Right forelimb (tissue), 1 donor: ENCODE measurements around the gene CEP95.
"Not testable (repeated sequence)": the region's sequence is repeated elsewhere in the genome, so short reads cannot be mapped to it uniquely, and the experiment has no call there.

Source experiments
- DNase-seq: peaks from one replicate; pipeline ENCODE4 v3.0.0-alpha.2; 2018

CEP95 gene

GRCh38 chr17:64506576-64507412 lies at the start of gene CEP95:
Gene CEP95 (plus strand): TSS chr17:64506977. CDS start chr17:64507098, 121 bp downstream.
- DNase-seq = no peak

- DNase-seq = no peak
Observed at GRCh38 chr17:64457156-64457555, 49.6 kb upstream of the CEP95 start.

GRCh38 chr17:64458756-64459155 lies 48.0 kb upstream of the CEP95 start:
- no peak for DNase-seq

GRCh38 chr17:64459284-64459747 lies 47.5 kb upstream of the CEP95 start:
- DNase-seq = no peak

GRCh38 chr17:64459818-64460217 lies 47.0 kb upstream of the CEP95 start:
- DNase-seq = not testable (repeated sequence)

- no peak for DNase-seq
Observed at GRCh38 chr17:64460955-64461354, 45.8 kb upstream of the CEP95 start.

- no peak for DNase-seq
Observed at GRCh38 chr17:64461788-64462187, 45.0 kb upstream of the CEP95 start.

- no peak for DNase-seq
Observed at GRCh38 chr17:64466019-64466735, 40.6 kb upstream of the CEP95 start.

GRCh38 chr17:64466834-64467233 lies 39.9 kb upstream of the CEP95 start:
- DNase-seq = not testable (repeated sequence)

GRCh38 chr17:64470625-64471024 lies 36.2 kb upstream of the CEP95 start:
- no peak for DNase-seq

- DNase-seq = no peak
Observed at GRCh38 chr17:64471440-64471839, 35.3 kb upstream of the CEP95 start.

GRCh38 chr17:64472564-64472963 lies 34.2 kb upstream of the CEP95 start:
- DNase-seq = no peak

GRCh38 chr17:64477849-64478248 lies 28.9 kb upstream of the CEP95 start:
- no peak for DNase-seq

- no peak for DNase-seq
Observed at GRCh38 chr17:64480951-64481350, 25.8 kb upstream of the CEP95 start.

- no peak for DNase-seq
Observed at GRCh38 chr17:64484380-64484779, 22.4 kb upstream of the CEP95 start.

- no peak for DNase-seq
Observed at GRCh38 chr17:64488301-64488700, 18.5 kb upstream of the CEP95 start.

- DNase-seq = no peak
Observed at GRCh38 chr17:64491034-64491860, 15.5 kb upstream of the CEP95 start.

GRCh38 chr17:64491994-64492393 lies 14.8 kb upstream of the CEP95 start:
- no peak for DNase-seq

- no peak for DNase-seq
Observed at GRCh38 chr17:64492481-64493109, 14.2 kb upstream of the CEP95 start.

GRCh38 chr17:64494121-64494520 lies 12.7 kb upstream of the CEP95 start:
- DNase-seq = no peak

GRCh38 chr17:64495300-64495699 lies 11.5 kb upstream of the CEP95 start:
- not testable (repeated sequence) for DNase-seq

- DNase-seq = no peak
Observed at GRCh38 chr17:64496348-64496785, 10.4 kb upstream of the CEP95 start.
